Activated CD4-positive, alpha-beta T cell treated with anti-CD3 and anti-CD28 coated beads for 48 hours (primary cell): ENCODE data around the gene PTPRG.
"Not testable (repeated sequence)": the region's sequence is repeated elsewhere in the genome, so short reads cannot be mapped to it uniquely, and the experiment has no call there.

Source experiments
- DNase-seq: peaks from one replicate; pipeline ENCODE4 v3.0.0-alpha.2; 2020

The PTPRG gene

DNA sequence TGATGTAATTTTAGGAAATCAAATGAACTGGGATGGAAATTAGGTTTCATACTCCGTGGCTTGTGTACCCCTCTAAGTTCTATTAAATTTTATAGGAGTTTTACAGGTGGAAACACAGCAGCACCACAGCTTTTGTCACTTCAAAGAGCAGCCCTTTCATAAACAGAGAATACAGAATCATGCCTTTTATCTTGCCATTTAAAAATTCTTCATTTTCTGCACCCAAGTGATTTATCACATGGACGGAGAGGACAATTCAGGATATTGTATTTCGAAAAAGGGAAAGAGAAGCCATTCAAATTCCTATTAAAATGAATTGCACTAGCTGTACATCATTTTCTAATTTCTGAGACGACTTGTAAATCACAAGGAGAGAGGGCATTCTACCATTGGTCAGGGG is 245.4 kb downstream of the PTPRG start:
- no peak for DNase-seq

DNA sequence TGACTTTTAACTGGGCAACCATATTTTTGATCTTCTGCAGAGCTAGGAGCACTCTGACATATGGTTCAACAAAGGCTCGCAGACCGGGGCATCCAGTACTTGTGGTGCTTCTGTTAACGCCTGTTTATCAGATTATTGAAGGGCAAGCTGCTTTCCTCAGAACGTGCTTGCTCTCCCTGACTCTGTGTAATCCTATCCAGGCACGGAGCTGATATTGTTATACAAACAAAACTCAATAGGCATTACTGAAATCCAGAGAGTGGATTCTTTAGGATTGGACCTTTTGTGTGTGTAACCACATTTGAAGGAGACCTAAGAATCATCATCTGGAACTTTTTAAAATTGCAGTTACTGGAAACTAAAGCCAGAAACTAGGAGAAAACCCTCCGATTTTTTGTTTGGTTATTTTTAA is 246.5 kb downstream of the PTPRG start:
- DNase-seq, result no peak

DNA sequence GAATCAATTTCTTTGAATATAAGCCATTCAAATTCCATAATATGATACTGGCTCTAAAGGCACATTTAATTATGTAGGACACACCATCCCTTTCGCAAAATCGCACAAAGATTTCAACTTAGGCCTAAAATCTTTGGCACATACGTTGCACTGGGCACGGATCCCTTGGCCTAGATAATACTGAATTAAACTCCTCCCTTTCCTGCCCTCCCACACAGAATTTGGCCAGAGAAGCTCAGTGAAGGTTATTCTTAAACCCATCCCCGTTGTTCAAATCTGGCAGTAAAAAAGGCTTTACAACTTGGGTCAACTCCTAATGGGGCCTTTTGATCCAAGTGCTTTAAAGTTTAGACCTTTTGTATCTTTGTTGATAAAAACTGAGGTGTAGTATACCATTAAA is 247.2 kb downstream of the PTPRG start:
- DNase-seq, result no peak

DNA sequence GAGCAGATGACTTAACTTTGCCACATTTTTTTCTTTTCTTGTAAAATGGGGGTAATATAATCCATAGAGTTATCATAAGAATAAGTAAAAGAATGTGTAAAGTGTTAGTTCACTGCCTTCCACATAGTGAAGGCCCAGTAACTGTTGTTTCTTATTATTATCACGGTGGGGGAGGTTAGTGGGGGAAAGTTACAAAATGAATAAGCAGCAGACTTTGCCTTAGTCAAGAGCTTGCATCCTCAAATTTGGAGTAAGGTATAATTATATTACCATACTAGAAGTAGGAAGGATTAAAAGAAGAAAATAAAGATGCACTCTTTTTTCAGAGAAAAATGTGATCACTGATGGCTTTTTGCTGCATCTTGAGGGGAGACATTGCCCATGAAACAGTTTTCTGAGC is 247.6 kb downstream of the PTPRG start:
- DNase-seq, result no peak

DNA sequence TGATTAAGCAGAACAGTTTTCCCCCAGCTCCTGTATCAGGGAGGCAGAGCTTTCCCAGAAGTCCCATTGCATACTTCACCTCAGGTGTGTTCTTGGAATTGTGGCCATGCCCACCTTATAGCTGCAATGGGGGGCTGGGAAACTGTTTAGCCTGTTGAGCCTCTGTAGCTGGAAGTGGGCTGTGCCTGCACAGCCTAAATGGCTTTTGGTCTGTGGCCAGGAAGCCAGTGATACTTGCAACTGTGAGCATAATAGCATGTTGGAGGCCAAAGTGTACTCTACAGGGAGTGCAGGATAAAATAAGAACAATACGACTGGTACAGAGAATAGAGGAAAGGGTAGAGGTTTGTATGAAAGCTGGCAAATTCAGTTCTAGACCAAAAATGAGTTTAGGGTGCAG is 248.5 kb downstream of the PTPRG start:
- no peak for DNase-seq

DNA sequence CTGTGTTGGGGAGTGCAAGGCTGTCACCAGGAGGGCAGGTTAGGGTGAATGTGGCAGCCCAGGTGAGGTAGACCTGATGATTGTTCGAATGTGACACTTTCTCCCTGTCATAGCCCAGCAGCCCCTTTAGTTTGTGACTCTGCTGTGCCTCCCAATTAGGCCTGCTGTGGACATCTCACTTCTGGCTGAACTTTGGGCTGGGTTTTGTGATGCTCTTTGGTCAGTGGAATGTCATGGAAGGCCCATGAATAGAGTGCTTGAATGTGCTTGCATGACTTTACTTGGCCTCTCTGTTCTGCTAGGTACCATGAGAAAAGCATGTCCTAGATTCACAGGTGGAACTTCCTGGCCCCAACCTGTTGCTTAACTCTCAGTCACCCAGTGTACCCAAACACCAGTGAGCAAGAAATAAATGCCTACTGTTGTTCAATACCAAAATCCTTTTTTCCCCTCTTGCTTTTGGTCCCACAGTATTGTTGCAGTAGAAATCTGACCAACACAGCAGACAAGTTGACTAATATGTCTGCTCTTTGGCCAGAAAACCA is 249.7 kb downstream of the PTPRG start:
- no peak for DNase-seq

DNA sequence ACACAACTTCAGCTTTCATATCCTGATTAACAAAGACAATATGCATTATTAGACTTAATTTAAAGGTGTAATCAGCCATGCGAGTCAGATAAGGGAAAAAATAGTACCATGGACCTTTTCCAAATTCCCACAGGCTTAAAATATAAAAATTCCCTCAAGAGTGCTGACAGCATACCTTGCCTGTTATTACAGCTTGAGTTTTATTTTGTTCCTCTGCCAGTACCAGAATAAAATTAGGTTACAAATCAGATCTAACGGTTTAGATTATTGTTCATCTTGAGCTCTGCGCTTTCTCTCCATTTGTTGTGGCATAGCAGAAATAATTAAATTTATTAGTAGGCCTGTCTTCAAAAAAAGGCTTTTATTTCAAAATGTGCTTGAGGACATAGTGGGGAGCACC is 250.3 kb downstream of the PTPRG start:
- DNase-seq, result no peak

DNA sequence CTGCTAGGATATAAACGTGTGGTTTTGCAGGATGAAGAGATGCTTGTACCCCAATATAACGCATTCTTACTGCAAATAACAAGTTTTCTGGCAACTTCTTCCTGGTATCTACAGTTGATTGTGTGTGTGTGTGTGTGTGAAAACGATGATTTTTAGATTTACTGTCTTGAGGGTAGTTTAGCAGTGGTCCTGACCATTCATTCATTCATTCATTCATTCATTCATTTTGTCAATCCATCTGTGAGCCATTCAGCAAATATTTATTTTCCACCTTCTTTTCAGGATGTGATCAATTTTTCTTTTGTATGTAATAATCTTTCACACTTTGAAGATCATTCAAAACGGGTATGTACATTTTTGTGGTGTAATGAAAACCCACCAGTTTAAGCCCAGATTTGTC is 250.7 kb downstream of the PTPRG start:
- no peak for DNase-seq

DNA sequence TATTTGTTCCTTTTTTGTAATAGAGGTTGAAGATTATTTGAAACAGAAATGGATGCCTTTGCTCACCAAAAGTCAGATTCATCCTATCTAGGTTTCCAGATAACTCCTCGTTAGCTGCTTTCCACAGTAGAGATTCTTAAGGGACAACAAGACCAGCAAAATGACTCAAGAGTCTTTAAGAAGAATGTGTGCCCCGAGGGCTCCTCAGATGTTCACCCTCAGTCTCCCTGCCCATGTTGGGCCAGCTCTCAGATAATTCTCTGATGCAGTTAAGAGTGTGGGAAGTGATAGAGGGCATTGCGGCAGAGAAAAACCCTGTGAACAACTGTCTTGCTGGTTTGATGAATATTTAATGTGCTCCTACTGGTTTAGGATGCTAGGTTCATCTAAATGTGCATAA is 251.1 kb downstream of the PTPRG start:
- DNase-seq, result no peak

DNA sequence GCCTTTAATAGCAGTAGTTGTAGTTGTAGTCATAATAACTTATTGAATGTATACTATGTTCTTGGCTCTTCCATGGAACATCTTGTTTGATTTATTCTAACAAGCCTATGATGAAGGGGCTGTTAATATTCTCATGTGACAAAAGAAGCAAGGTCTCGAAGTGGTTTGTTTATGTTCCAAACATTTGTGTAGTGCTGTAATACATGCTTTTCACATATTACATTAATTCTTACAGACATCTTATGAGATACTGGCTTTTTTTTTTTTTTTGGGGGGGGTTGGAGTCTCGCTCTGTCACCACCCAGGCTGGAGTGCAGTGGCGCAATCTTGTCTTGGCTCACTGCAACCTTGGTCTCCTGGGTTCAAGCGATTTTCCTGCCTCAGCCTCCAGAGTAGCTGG is 252.3 kb downstream of the PTPRG start:
- no peak for DNase-seq

DNA sequence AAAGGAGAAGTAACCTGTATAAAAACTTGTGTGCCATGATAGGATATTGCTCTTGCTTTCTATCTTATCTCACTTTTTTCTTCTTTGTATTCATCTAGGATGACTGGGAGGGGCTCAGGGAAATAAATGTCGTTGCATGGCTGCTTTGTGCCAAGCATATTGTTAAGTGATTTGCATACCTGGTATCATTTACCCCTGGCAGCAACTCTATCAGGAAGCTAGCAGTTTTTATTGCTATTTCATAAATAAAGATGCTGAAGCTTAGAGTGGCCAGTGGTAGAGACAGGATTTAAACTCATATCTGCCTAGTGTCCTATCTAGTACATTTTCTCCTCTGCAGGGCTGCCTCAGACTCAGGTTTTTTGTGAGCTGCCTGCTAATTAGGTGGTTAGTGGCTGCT is 253.3 kb downstream of the PTPRG start:
- no peak for DNase-seq

DNA sequence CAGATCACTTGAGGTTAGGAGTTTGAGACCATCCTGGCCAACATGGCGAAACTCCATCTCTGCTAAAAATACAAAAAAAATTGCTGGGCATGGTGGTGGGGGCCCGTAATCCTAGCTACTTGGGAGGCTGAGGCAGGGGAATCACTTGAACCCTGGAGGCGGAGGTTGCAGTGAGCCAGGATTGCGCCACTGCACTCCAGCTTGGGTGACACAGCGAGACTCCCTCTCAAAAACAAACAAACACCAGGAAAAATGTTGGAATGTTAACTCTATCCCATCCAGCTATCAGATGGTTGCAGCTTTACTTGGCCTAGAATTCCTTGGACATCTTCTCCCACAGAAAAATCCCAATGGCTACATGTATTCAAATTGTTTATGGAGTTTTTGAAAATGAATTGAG is 254.9 kb downstream of the PTPRG start:
- DNase-seq, result not testable (repeated sequence)

DNA sequence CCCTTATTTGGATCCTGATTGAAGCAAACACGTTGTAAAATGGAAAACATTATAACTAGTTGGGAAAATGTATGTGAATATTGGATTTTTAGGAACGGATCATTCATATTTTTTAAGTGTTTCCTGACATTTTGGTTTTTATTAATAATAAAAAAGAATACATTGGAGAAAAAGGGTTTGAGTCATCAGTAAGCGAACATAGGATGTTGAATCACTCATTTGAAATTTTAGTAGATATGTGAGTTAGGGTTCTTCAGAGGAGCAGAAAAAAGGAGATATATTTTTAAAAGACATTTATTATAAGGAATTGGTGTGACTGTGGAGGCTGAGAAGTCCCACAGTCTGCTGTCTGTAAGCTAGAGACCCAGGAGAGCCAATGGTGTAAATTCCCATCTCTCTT is 258.5 kb downstream of the PTPRG start:
- DNase-seq, result no peak

DNA sequence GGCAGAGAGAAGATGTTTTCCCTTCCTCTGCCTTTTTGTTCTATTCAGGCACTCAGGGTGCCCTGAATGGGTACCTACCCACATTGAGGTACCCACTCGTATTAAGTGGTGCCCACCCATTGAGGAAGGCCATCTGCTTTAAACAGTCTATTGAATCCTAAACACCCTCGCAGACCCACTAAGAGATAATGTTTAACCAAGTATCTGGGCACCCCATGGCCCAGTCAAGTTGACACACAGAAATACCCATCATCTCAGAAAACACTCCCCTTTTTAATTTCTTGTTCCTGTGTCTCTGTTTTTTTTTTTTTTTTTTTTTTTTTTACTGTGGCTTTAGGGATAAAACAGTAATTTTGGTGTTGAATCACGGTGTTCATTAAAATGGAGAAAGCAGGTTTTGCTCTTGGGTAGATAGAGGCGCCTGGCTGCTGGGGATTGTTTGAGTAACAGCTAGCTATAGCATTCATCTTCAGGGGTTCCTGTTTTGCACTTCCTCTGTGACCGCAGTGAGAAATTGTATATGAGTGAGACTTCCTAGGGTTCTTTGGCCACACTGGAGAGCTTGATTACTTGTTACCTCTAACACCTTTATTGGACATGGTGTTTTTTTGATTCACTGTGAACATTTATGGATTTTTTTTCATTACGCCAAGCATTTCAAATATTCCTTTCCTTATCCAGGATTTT is 259.1 kb downstream of the PTPRG start:
- no peak for DNase-seq

DNA sequence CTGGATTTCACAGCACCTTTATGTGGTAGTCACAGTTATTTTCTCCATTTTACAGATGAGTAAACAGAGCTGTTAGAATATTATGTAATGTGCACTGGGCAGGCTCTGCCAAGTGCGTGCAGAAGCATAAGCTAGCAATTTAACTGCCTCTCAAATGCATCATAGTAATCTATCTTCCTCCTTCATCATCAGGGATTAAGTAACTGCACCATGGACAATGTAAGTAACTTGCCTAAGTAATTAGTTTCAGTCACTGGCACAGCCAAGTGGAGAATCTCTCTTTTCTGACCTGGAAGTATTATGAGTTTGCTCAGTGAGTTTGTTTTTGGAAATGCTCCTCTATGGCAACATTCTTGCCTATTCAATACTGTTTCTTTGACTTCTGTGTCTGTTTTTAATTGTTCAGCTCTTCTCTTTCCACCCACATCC is 260.5 kb downstream of the PTPRG start:
- no peak for DNase-seq

DNA sequence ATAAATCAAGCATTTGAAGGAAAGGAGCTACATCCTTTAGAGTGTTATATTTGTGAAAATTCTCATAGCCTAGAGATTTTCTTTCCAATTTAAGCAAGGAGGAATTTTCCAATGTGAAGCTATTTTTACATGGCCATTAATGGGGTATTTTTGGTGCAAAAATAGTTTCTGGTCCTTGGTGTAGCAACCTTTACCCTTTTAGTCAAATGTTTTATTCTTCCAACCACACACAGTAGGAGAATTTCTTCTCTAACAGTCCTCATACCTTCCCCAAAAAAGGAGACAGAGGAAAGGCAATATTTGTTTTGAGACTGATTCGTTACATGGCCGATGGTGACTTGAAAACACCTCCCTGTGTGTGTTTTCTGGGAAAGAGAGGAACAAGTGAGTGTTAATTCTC is 261.2 kb downstream of the PTPRG start:
- DNase-seq, result no peak

DNA sequence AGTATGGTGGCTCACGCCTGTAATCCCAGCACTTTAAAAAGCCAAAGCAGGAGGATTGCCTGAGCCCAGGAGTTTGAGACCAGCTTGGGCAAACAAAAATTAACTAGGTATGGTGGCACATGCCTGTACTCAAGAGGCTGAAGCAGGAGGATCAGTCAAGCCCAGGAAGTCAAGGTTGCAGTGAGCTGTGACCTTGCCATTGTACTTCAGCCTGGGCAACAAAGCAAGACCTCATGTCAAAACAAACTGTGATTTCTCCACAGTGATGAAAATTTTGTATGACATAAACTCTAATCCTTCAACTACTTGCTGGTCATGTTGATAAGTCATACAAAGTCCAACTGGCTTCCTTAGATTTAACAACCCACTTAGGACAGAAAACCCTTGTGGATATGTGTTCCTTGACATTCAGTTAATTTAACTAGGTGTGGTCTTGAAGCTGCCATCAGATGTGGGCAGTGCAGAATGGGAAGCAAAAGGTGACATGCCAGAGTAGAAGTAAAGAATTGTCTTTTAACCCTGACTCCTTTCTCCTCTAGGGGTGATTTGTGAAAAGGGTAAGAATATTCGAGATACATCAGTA is 263.3 kb downstream of the PTPRG start:
- DNase-seq, result no peak

DNA sequence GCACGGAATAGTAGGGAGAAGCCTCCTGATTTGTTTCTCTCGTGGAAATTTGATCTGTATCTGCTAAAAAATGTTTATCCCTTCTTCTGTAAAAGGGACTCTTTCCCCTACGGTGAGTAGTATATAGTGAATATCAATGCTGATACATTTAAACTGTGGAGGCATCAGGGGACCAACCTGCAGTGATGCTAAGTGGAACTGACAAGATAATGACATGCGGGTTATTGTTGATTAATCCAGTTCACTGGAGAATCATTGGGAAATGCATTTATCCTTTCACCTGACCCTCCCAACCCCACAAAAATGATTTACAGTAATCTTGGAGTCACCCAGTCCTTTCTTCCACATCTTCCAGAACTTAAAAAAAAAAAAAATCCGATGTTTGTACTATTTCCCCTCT is 264.8 kb downstream of the PTPRG start:
- DNase-seq, result no peak

DNA sequence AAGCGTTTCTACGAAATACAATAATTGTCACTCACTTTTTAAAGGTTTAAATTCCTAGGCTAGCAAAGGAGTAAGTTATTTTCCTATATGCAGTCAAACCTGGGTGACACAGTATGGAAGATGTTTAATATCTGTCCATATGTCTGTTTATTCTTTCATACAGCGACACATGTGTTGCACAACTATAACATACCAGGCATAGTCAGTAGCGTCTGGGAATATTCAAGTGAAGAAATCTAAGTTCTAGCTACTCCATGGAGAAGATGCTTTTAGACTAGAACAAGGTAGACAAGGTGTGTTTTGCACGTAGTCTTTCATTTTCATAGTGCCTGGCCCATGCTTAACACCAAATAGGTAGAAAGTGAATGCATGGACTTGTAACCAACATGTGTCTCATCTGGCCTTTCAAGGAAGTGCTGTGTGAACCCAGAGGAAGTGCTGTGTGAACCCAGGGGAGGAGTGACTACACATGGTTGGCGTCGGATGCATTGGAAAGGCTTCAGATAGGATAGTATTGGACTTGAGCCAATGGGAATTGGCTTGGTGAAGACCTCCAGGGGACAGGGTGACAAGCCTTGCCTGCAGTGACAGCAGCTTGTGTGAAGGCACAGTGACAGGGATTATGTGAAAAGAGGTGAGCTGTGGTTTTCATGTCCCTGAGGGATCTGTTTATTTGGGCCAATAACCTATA is 267.0 kb downstream of the PTPRG start:
- no peak for DNase-seq

DNA sequence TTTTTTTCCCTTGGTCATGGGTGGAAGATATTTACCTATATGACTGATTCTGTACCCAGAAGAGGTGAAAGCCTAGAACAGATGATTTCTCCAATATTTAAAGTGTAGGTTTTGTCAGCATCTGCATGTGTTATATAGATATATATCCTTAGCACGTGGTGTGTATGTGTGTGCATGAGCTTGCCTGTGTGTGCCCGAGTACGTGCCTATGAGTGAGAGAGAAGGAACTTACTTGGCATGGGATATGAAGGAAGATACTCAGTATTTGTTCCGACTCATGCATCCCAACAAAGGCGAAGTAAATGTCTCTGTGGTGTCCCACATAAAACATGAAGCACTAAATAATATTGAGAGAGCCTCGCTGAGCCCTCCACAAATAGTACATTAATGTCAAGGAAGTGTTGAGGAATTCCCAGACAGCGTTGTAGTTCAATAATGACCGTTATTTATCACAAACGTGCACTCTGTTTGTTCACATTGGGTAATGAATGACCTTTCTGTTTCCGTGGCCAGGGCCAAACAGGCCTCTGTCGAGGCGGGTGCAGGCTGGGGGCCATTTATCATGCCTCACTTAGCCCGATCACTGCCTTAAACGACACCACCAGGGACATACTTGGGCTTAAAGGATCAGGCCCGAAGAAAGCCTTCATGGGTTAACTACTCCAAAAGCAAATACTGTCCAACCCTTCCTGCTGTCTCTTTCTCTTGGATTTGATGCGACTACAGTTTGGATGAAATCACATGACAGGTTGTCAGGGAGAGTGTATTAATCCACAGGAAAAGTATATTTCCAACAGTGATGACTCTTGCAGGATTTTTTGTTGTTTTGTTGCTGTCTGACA is 267.7 kb downstream of the PTPRG start:
- DNase-seq, result no peak

DNA sequence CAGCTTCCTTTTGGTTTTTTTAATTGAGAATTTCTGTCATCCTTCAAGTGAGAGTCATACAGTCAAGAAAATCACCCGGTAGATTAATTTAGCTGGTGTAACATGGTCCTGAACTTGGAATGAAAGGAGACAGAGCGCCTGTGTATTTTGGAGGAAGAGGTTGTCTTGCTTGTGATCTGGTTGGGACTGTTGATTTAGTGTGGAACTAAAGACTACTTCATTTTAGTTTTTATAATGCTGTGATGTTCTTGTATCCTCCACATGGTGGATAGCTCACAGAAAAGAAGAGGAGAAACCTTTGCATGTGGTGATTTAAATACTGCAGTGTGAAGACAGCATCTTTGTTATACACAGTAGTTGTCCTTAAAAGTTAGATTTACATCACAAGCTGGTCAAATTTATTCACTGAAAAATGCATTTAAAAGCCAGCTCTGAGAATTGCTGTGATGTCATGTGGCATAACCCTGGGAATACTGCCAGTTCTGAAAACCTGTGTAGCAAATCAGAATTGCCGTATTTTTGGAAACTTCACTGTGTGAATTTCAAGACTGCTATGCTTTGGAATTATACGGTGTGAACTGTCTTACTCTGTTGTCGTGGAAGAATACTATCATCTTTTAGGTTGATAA is 268.5 kb downstream of the PTPRG start:
- no peak for DNase-seq

DNA sequence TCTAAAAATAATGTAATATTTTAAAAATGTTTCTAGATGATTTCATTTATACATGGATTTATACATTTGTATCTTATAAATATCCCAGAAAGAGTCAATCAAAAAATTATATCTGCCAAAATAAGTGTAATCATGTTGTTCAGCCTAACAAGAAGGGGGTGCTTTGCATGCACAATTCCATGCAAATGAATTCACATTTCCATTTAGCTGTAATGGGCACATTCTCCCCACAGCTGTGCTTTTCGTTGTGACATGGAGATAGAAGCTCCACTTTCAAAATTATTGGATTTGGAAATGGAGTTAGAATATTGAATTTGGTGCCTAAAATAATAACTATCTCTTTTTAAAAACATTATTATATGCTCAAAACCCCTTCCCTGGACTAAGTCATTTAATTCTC is 270.6 kb downstream of the PTPRG start:
- no peak for DNase-seq
